Measurements from ENCODE around the gene ROPN1.

- TF ChIP-seq POLR2AphosphoS5 (IDR thresholded peaks at IDR 0.05; ENCODE audit: low read depth, low read length) (no peak), POLR2A (IDR thresholded peaks at IDR 0.05; ENCODE audit: low read depth, low read length) (no peak), TAF1 (IDR thresholded peaks at IDR 0.05; ENCODE audit: borderline replicate concordance, low read depth, low read length) (no peak)
Observed at GRCh38 chr3:124034844-124035152, 42.9 kb upstream of the ROPN1 start.
